HG03159 (cell line): Measurements from ENCODE around the gene MUC4.
"Not testable (repeated sequence)": the region's sequence is repeated elsewhere in the genome, so short reads cannot be mapped to it uniquely, and the experiment has no call there.

Source experiments
- ATAC-seq: cut with Tn5 transposase; IDR thresholded peaks from one replicate; pipeline ENCODE4 v1.9.1; 2021; ENCODE audit warnings: mild to moderate bottlenecking, moderate library complexity; ENCODE audit not compliant: unreplicated experiment

Gene MUC4

DNA sequence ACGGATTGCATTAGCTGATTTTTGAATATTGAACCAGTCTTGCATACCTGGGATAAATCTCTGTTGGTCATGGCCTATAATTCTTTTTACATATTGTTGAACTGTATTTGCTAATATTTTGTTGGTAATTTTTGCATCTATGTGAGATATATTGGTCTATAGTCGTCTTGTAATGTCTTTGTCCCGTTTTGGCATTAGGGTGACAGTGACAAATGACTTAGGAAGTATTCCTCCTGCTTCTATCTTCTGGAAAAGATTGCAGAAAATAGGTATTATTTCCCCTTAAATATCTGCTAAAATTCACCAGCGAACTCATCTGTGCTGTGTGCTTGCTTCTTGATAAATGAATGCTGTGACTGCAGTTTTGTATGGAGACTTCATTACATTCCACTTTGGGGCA is 67.3 kb downstream of the MUC4 start:
- ATAC-seq = no peak

DNA sequence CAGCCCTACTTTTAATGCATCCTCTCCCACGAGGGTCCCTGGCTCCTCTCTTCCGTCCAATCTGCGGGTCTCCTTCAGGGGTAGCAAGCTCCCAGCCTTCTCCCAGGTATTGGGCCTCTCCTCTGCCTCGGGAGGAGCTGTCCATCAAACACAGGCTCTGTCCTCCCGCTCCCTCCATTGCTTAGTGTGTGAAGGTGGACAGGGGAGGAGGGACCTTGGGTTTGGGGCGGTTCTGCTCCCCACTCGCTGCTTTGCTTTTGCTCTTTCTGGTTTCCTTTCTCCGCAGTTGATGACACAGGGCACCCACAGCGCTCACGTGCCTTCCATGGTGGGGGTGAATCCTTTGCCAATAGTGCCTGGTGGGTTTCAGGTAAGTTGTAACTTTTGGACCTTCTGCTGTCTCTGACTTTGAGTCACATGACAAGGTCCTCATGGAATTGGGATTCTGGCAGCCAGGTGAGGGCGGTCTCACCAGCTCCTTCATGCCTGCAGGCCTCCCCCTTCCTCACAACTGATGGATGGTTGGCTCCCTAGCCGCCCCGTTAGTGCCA is 72.1 kb downstream of the MUC4 start:
- ATAC-seq = no peak

DNA sequence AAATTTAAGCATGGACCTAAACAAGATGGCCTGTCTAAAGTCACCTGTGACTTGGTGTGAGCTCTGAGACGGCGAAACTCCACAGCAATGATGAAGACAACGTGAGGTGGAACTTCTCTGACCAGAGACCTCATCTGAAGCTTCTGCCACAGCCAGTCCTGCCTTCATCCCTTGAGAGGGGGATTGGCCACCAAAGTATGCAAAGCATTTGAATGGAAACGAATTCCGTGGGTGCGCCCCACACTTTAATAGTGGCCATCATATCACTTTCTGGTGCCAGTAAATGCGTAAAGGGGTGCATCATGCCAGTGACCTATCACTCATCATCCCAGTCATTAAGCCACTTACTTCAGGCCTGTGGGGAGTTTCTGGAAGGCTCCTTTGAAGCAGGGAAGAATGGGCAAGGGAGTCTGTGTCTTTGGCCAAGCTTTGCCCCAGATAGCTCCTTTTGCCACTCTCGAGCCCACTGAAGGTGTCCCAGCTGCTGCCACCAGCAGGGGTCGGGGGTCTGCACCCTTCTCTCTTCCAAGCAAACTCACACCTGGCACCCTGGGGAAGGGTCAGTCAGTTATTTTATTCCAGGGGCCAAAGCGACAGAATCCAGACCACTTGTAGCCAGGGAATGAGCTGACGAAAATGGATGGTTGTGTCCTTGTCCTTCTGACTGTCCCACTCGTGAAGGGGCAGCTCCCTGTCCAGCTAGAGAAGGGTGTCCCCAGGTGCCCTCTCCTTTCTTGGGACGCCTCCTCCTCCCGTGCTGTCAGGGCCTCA is 73.3 kb downstream of the MUC4 start:
- no peak for ATAC-seq

GRCh38 chr3:195737782-195738181 is 73.9 kb downstream of the MUC4 start:
- not testable (repeated sequence) for ATAC-seq

DNA sequence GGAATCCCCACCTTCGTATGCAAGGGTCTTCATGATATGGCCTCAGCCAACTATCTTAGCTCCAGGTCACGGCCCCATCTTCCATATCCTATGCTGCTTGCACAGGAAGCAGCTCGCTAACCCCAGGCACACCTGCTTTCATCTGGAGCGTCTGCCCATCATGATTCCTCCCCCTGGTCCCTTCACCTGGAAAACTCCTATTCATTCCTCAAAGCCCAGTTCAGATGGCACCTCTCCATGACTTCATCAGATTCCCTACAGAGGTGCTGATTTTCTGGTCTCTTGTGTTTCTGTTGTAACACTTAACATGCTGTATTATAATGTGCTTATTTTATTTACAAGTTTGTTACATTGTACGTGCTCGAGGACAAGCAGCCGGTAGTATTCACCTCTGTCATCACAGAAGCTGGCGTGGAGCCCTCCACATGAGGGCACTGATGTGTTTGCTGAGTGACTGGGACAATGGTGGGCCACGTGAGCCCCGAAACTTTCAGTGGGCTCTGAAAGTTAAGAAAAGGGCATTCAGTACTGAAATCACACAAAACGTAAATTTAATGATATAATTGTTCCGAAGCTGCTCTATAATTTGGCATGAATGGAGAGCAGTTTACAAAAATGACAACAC is 74.8 kb downstream of the MUC4 start:
- no peak for ATAC-seq

- no peak for ATAC-seq
Measured at GRCh38 chr3:195735036-195735695, 76.6 kb downstream of the MUC4 start.

GRCh38 chr3:195732940-195733339 is 78.8 kb downstream of the MUC4 start:
- no peak for ATAC-seq

DNA sequence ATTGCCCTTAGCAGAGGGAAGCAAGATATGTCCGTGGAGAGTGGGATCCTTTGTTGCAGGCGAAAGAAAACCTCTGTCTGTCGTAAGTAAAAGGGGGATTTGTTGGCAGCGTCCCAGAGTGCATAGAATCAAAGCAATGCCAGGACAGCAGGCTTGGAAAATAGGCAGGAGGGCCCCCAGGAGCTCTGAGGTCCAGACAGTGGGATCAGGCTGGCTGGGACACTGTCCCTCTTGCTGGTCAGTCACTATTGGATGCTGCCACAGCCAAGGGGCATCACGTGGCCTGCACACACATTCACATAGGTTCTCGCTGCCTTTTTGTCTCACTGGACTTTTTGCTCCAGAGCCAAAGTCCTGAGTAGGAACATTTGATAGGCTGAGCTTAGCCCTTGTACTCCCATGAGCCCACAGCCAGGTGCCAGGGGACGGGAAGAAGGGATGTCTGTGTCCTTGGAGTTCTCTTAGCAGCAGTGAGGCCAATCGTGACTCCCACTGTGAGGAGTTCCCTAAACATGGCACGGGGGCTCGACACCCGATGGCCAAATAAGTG is 80.3 kb downstream of the MUC4 start:
- ATAC-seq = no peak

DNA sequence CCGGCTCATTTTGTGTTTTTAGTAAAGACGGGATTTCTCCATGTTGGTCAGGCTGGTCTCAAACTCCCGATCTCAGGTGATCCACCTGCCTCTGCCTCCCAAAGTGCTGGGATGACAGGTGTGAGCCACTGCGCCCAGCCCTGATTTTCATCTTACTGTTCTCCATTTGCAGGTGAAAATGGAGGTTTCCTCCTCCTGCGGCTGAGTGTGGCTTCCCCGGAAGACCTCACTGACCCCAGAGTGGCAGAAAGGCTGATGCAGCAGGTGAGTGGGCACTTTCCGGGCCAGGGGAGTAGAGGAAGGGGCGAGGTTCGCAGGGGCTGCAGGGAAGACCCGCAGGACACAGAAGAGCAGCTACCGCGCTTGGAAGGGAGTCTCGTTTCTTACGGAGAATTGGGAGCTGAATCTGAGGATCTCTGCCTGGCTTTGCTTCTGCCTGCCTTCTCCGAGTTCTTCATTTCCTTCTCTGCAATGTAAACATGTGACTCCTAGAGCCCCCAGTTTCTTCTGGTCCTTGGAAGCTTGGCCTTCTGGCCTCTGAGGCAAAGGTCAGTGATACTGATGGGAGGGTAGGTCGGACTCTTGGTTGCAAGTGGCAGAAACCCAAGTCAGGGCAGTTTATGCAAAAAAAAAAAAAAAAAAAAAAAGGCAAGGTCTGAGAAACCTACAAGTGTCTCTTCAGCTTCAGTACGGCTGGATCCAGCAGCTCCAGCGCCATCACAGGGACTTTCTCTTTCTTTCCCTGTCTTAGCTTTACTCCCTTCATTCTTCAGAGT is 82.1 kb downstream of the MUC4 start:
- no peak for ATAC-seq

- ATAC-seq = not testable (repeated sequence)
Measured at GRCh38 chr3:195728789-195729188, 82.9 kb downstream of the MUC4 start.

GRCh38 chr3:195727606-195728195 is 84.0 kb downstream of the MUC4 start:
- ATAC-seq = no peak

- not testable (repeated sequence) for ATAC-seq
Measured at GRCh38 chr3:195725916-195726740, 85.6 kb downstream of the MUC4 start.

DNA sequence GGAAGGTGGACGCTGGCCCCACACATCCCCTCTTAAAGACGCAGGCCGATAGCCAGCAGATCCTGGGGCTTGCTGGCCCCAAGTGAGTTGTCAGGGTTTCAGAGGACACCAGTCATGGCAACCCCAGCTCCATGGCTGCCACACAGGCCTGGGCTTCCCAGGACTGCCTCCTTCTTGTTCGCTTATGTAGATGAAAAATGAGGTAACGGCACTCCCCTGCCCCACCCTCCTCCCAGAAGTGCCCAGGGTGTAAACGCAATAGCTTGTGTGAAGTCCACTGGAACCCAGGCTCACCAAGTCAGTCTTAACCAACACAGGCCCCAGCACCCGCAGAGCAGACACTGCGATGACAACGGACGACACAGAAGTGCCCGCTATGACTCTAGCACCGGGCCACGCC is 87.4 kb downstream of the MUC4 start:
- not testable (repeated sequence) for ATAC-seq

- not testable (repeated sequence) for ATAC-seq
Measured at GRCh38 chr3:195722996-195723345, 88.8 kb downstream of the MUC4 start.

DNA sequence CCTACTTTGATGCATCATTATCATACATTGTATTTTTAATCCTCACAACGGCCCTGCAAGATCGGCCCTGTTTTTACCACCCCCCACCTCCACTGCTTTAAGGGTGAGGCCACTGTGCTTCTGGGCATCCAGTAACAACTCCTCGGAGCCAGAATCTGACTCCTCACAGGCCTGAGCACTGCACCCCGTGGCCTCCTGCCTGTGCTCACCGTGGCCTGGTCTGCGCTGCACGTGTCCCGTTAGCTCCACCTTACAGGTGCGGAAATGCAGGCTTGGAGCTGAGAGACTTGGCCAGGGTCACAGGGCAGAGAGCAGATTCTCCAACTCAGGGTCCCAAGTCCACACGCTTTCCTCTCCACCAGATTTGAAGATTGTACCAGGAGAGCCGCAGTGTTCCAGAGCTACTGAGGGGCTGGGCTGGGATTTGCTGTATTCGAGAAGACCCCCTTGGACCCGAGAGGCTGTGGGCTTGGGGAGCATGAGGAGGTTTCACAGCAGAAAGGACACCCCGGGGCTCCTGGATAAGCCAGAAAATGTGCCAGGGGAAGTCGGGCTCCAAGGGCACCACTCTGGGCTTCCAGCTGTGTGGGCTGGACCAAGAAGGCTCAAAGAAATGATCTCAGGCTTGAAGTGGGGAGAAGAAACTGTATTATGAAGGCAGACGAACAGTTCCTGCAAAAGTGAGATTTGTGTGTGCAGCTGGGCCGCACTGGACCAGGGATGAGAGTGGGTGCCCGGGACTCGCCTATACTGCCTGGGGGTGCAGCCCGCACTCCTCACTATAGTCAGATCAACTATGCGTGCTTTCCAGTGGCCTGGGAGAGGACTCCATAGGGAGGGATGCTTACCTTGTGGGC is 89.4 kb downstream of the MUC4 start:
- ATAC-seq = not testable (repeated sequence)

DNA sequence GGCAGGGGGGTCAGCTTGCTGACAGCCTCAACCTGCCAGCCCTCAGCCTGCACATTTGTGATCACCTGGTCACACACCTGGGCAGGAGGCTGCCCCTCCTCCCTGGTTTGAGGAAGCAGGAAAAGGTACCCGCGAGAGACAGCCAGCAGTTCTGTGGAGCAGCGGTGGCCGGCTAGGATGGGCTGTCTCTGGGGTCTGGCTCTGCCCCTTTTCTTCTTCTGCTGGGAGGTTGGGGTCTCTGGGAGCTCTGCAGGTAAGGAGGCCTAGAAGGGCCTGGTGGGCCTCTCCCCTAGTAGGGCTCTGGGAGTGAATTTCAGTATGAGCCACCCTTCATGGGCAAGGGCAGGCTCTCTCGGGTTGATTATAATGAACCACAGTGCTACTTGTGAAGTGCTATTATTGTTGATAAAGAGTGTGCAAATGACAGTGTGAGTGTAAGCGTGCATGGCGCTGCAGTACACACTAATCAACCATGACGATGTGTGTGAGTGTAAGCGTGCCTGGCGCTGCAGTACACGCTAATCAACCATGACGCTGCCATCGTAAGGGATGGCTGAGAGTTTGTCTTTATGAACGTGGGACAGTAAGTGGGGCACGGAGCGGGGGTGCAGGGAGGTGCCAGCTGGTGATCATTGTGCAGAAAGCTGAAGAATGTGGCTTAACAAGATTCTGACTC is 90.8 kb downstream of the MUC4 start, which contains the start of gene MUC20:
Gene MUC20 (plus strand): TSS at position 148 of the 676 bp plus-strand sequence. CDS start 30 bp downstream, at position 178.
- ATAC-seq = not testable (repeated sequence)

DNA sequence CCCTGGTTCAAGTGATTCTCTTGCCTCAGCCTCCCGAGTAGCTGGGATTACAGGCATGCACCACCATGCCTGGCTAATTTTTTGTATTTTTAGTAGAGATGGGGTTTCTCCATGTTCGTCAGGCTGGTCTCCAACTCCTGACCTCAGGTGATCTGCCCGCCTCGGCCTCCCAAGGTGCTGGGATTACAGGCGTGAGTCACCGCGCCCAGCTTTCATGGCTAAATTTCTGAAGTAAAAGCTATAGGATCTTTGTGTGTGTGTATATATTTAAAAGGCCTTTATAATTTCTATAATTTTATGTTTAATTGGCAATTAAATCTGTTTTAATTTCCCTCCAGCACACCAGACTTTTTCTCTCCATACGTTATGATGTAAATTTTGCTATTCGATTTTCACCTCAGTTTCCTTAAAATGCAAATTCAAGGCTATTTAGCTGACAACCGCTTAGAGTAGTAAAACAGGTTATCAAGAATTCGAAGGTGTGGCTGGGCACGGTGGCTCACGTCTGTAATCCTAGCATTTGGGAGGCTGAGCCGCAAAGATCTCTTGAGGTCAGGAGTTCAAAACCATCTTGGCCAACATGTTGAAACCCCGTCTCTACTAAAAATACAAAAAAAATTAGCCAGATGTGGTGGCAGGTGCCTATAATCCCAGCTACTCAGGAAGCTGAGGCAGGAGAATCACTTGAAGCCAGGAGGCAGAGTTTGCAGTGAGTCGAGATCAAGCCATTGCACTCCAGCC is 92.0 kb downstream of the MUC4 start:
- ATAC-seq = not testable (repeated sequence)
